Large intestine (tissue), 3 donors: Measurements from ENCODE around the gene SRPK3. TPM values are rescaled to one million over a fixed set of nuclear protein-coding genes. Genes with fewer than 3 reads are reported as not detected.
A peak's percentile ranks its signal among the peaks of the same experiment; 100 is the strongest.
"Not testable (repeated sequence)": the region's sequence is repeated elsewhere in the genome, so short reads cannot be mapped to it uniquely, and the experiment has no call there.

Experiments used
- DNase-seq, 2 donors: peaks; one replicate each; pipeline versions ENCODE4 v3.0.0 to v3.0.0-alpha.2; 2013
- H3K27ac ChIP-seq: one replicate; pipeline ENCODE4 v1.5.1; 2013; ENCODE audit warnings: low read length
- H3K27me3 ChIP-seq: 2 replicates; pipeline ENCODE4 v1.6.1; 2013; ENCODE audit warnings: low read length; ENCODE audit not compliant: control insufficient read depth, insufficient read depth
- H3K36me3 ChIP-seq: 2 replicates; pipeline ENCODE4 v1.6.1; 2013; ENCODE audit warnings: low read length; ENCODE audit not compliant: control insufficient read depth, insufficient read depth
- H3K4me1 ChIP-seq: one replicate; pipeline ENCODE4 v1.6.1; 2013; ENCODE audit warnings: low read length; ENCODE audit not compliant: control insufficient read depth, insufficient read depth
- H3K4me3 ChIP-seq: one replicate; pipeline ENCODE4 v1.5.1; 2013; ENCODE audit warnings: low read length
- H3K9me3 ChIP-seq: one replicate; pipeline ENCODE4 v1.6.1; 2013; ENCODE audit warnings: mild to moderate bottlenecking, low read depth, low read length, moderate library complexity; ENCODE audit not compliant: control insufficient read depth
- WGBS: methylation state at CpG from one replicate; pipeline ENCODE4 v1.1.5; 2013; ENCODE audit warnings: low lambda C conversion rate; ENCODE audit not compliant: insufficient coverage; 5-methylcytosine and 5-hydroxymethylcytosine counted together
- polyA plus RNA-seq: library from polyadenylated mRNA; unstranded; fragments of 120-200 nt; gene quantifications from one replicate; pipeline ENCODE4 v1.2.1, GENCODE V29; 2013

Gene SRPK3
- polyA plus RNA-seq, 1 donor: 1.8 TPM

GRCh38 chrX:153746359-153746758, 34.5 kb upstream of the SRPK3 start:
- Histone ChIP-seq H3K4me1 (peaks cover 13% of the 10 kb centered on the region), H3K27me3 (no peaks in the 10 kb centered on the region), H3K27ac (no peak overlapping the region), H3K9me3 (no peaks in the 10 kb centered on the region), H3K4me3 (no peak overlapping the region), H3K36me3 (no peaks in the 10 kb centered on the region)
- no peak for DNase-seq
- no CpG with 5 or more reads among the region's 3 CpGs for WGBS

- no CpG with 5 or more reads among the region's 6 CpGs for WGBS
- not testable (repeated sequence) for H3K27me3 ChIP-seq
Observed at GRCh38 chrX:153746991-153747390, 33.9 kb upstream of the SRPK3 start.

GRCh38 chrX:153749017-153749416, 31.8 kb upstream of the SRPK3 start:
- H3K27ac ChIP-seq, DNase-seq, H3K9me3 ChIP-seq, H3K36me3 ChIP-seq, H3K27me3 ChIP-seq, H3K4me3 ChIP-seq, H3K4me1 ChIP-seq: not testable (repeated sequence)
- no CpG with 5 or more reads among the region's 7 CpGs for WGBS

More at GRCh38 chrX:153746991-153747390, 33.9 kb upstream of the SRPK3 start:
- not testable (repeated sequence) for H3K4me3 ChIP-seq, H3K9me3 ChIP-seq, H3K36me3 ChIP-seq, DNase-seq, H3K27ac ChIP-seq
- H3K4me1 ChIP-seq: peaks cover 13% of the 10 kb centered on the region

GRCh38 chrX:153750127-153750774, 30.6 kb upstream of the SRPK3 start:
- WGBS: no CpG with 5 or more reads among the region's 12 CpGs
- no peak overlapping the region for H3K4me3 ChIP-seq
- no peak for DNase-seq
- H3K27ac ChIP-seq: no peak overlapping the region
- no peaks in the 10 kb centered on the region for H3K27me3 ChIP-seq
- no peaks in the 10 kb centered on the region for H3K4me1 ChIP-seq
- H3K9me3 ChIP-seq: no peaks in the 10 kb centered on the region
- H3K36me3 ChIP-seq: no peaks in the 10 kb centered on the region

- no peaks in the 10 kb centered on the region for H3K36me3 ChIP-seq
- no peaks in the 10 kb centered on the region for H3K27me3 ChIP-seq
- WGBS: no CpG with 5 or more reads among the region's 1 CpG
- no peaks in the 10 kb centered on the region for H3K4me1 ChIP-seq
- no peak overlapping the region for H3K27ac ChIP-seq
- no peak overlapping the region for H3K4me3 ChIP-seq
- no peak for DNase-seq
- no peaks in the 10 kb centered on the region for H3K9me3 ChIP-seq
Observed at GRCh38 chrX:153755136-153755535, 25.7 kb upstream of the SRPK3 start.

GRCh38 chrX:153761863-153762262, 19.0 kb upstream of the SRPK3 start:
- no peak for DNase-seq
- Histone ChIP-seq H3K27me3 (no peaks in the 10 kb centered on the region), H3K4me1 (peaks cover 5% of the 10 kb centered on the region)

GRCh38 chrX:153762626-153763173, 18.1 kb upstream of the SRPK3 start:
- Histone ChIP-seq H3K4me1 (peaks cover 5% of the 10 kb centered on the region), H3K9me3 (no peaks in the 10 kb centered on the region), H3K4me3 (no peak overlapping the region), H3K27ac (no peak overlapping the region), H3K27me3 (no peaks in the 10 kb centered on the region), H3K36me3 (no peaks in the 10 kb centered on the region)
- DNase-seq: no peak
- no CpG with 5 or more reads among the region's 14 CpGs for WGBS

More at GRCh38 chrX:153761863-153762262, 19.0 kb upstream of the SRPK3 start:
- WGBS: no CpG with 5 or more reads among the region's 15 CpGs
- H3K27ac ChIP-seq: no peak overlapping the region
- no peaks in the 10 kb centered on the region for H3K9me3 ChIP-seq
- H3K36me3 ChIP-seq: no peaks in the 10 kb centered on the region
- no peak overlapping the region for H3K4me3 ChIP-seq

GRCh38 chrX:153763298-153763932, 17.4 kb upstream of the SRPK3 start:
- no peaks in the 10 kb centered on the region for H3K36me3 ChIP-seq
- DNase-seq: no peak
- peaks cover 5% of the 10 kb centered on the region for H3K4me1 ChIP-seq
- WGBS: no CpG with 5 or more reads among the region's 18 CpGs
- no peak overlapping the region for H3K4me3 ChIP-seq
- no peaks in the 10 kb centered on the region for H3K27me3 ChIP-seq
- no peaks in the 10 kb centered on the region for H3K9me3 ChIP-seq
- H3K27ac ChIP-seq: no peak overlapping the region

- H3K27me3 ChIP-seq: no peaks in the 10 kb centered on the region
- WGBS: no CpG with 5 or more reads among the region's 26 CpGs
- H3K27ac ChIP-seq: no peak within 1 kb of the TSS
- no peak within 1 kb of the TSS for H3K4me3 ChIP-seq
- peak; percentile 42 to 53 for DNase-seq
- no peaks in the 10 kb centered on the region for H3K9me3 ChIP-seq
- H3K36me3 ChIP-seq: no peaks in the 10 kb centered on the region
- H3K4me1 ChIP-seq: peaks cover 5% of the 10 kb centered on the region
Observed at GRCh38 chrX:153763989-153764755, 16.7 kb upstream of the SRPK3 start, which contains the start of gene PLXNB3. Gene PLXNB3 (plus strand): TSS chrX:153764249. CDS start chrX:153765536, 1,287 bp downstream.

GRCh38 chrX:153764786-153765137, 16.1 kb upstream of the SRPK3 start:
- no peak for DNase-seq
- peaks cover 5% of the 10 kb centered on the region for H3K4me1 ChIP-seq
- H3K4me3 ChIP-seq: no peak overlapping the region
- WGBS: no CpG with 5 or more reads among the region's 7 CpGs
- no peaks in the 10 kb centered on the region for H3K36me3 ChIP-seq
- no peak overlapping the region for H3K27ac ChIP-seq
- H3K9me3 ChIP-seq: no peaks in the 10 kb centered on the region
- no peaks in the 10 kb centered on the region for H3K27me3 ChIP-seq
